Endothelial cell (in vitro differentiated cells): ENCODE measurements around the gene ZNF438. TPM values are rescaled to one million over a fixed set of nuclear protein-coding genes. Genes with fewer than 3 reads are reported as not detected.

Experiments used
- DNase-seq: peaks from one replicate; pipeline ENCODE4 v3.0.0; 2021; ENCODE audit warnings: low spot score
- H3K27ac Mint-ChIP-seq: one replicate; pipeline ENCODE4 v1.8.0; 2021; ENCODE audit warnings: mixed read lengths, inconsistent platforms; ENCODE audit not compliant: unreplicated experiment
- H3K27me3 Mint-ChIP-seq: one replicate; pipeline ENCODE4 v1.8.0; 2021; ENCODE audit warnings: mild to moderate bottlenecking, moderate library complexity, mixed read lengths, inconsistent platforms; ENCODE audit not compliant: unreplicated experiment
- H3K36me3 Mint-ChIP-seq: one replicate; pipeline ENCODE4 v1.8.0; 2021; ENCODE audit warnings: mild to moderate bottlenecking, low read depth, mixed read lengths, inconsistent platforms; ENCODE audit not compliant: unreplicated experiment
- H3K4me1 Mint-ChIP-seq: one replicate; pipeline ENCODE4 v1.8.0; 2021; ENCODE audit warnings: mild to moderate bottlenecking, mixed read lengths, inconsistent platforms; ENCODE audit not compliant: unreplicated experiment
- H3K4me3 Mint-ChIP-seq: one replicate; pipeline ENCODE4 v1.8.0; 2021; ENCODE audit warnings: mild to moderate bottlenecking, mixed read lengths, inconsistent platforms; ENCODE audit not compliant: unreplicated experiment
- H3K9me3 Mint-ChIP-seq: one replicate; pipeline ENCODE4 v1.8.0; 2021; ENCODE audit warnings: mixed read lengths, inconsistent platforms; ENCODE audit not compliant: unreplicated experiment
- CTCF ChIP-seq: fragments of 200-600 bp; sonication (generic); IDR thresholded peaks from one replicate; pipeline ENCODE4 v1.5.0; 2021; ENCODE audit warnings: antibody characterized with exemption; ENCODE audit not compliant: unreplicated experiment
- total RNA-seq: library from RNA; stranded (reverse); fragmentation: NEBNext Ultra II Directional; extraction: Animal tissue kit (Norgen Biotek cat#: 25700); gene quantifications from one replicate; pipeline ENCODE4 v1.2.1, GENCODE V29; 2021; ENCODE audit not compliant: unreplicated experiment

ZNF438 gene
- total RNA-seq, 1 donor from 2014 or later, result 4.3 TPM

DNA sequence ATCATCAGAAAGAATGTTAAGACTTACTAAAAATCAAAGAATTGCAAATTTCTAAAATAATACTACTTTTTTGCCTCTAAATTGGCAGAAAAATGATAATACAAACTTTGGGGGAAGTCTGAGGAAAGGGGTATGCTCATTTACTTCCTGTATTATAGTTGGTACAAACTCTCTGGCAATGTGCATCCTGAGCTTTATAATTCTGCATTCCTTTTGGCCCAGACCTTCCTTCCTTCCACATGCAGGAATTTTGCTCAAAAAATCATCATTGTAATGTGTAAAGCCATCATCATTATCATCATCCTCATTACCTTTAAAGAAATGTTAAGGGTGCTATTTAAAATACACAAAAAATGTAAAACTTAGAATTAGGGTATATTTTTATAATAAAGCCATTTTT, 148.5 kb downstream of the ZNF438 start:
- Mint-ChIP-seq H3K4me1 (peaks cover 4% of the 10 kb centered on the region), H3K4me3 (no peak overlapping the region), H3K9me3 (no peaks in the 10 kb centered on the region), H3K27ac (no peak overlapping the region), H3K36me3 (no peaks in the 10 kb centered on the region), H3K27me3 (no peaks in the 10 kb centered on the region)
- TF ChIP-seq CTCF, result no peak
- no peak for DNase-seq

- no peak overlapping the region for H3K27ac Mint-ChIP-seq
- H3K4me1 Mint-ChIP-seq, result peaks cover 4% of the 10 kb centered on the region
- H3K4me3 Mint-ChIP-seq, result no peak overlapping the region
- no peaks in the 10 kb centered on the region for H3K9me3 Mint-ChIP-seq
- TF ChIP-seq CTCF, result no peak
- DNase-seq, result no peak
- H3K36me3 Mint-ChIP-seq, result no peaks in the 10 kb centered on the region
- H3K27me3 Mint-ChIP-seq, result no peaks in the 10 kb centered on the region
Measured at GRCh38 chr10:30882281-30882680, 149.4 kb downstream of the ZNF438 start.

- no peak for TF ChIP-seq CTCF
- H3K36me3 Mint-ChIP-seq, result no peaks in the 10 kb centered on the region
- no peaks in the 10 kb centered on the region for H3K9me3 Mint-ChIP-seq
- peaks cover 4% of the 10 kb centered on the region for H3K4me1 Mint-ChIP-seq
- H3K27me3 Mint-ChIP-seq, result no peaks in the 10 kb centered on the region
- H3K27ac Mint-ChIP-seq, result no peak overlapping the region
- no peak for DNase-seq
- H3K4me3 Mint-ChIP-seq, result no peak overlapping the region
Measured at GRCh38 chr10:30878920-30879319, 152.7 kb downstream of the ZNF438 start.

DNA sequence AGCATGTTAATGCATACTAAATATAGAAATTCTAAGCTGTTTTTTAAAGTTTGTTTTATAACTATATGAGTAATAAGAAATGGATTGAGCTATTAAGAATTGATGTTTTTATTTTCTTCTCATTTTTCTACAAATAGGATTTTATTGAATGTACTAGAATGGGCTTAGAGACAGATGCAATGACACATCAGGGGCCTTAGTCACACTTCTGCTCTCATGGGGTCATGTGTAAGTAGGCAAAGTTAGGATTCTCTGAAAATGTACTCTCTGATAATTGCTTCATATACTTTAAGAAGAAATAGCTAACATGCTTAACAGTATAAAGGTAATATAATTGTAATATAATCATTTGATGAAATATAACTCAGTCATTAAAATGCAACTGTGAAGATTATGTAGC, 154.6 kb downstream of the ZNF438 start:
- Mint-ChIP-seq H3K27me3 (no peaks in the 10 kb centered on the region), H3K9me3 (no peaks in the 10 kb centered on the region), H3K4me1 (peaks cover under 1% of the 10 kb centered on the region), H3K4me3 (no peak overlapping the region), H3K27ac (no peak overlapping the region), H3K36me3 (no peaks in the 10 kb centered on the region)
- TF ChIP-seq CTCF, result no peak
- no peak for DNase-seq

GRCh38 chr10:30873411-30873810, 158.3 kb downstream of the ZNF438 start:
- Mint-ChIP-seq H3K4me3 (no peak overlapping the region), H3K4me1 (no peaks in the 10 kb centered on the region), H3K9me3 (no peaks in the 10 kb centered on the region), H3K27ac (no peak overlapping the region), H3K36me3 (no peaks in the 10 kb centered on the region), H3K27me3 (no peaks in the 10 kb centered on the region)
- no peak for DNase-seq
- TF ChIP-seq CTCF, result no peak
